ELF-1 (cell line): ENCODE data around the gene QSOX1.

Experiments
- DNase-seq: peaks from one replicate; pipeline ENCODE4 v3.0.0-alpha.2; 2016; ENCODE audit warnings: low read depth, low spot score

The QSOX1 gene

GRCh38 chr1:180150982-180151381 lies 3.7 kb upstream of the QSOX1 start:
- no peak for DNase-seq

GRCh38 chr1:180151508-180151907 lies 3.2 kb upstream of the QSOX1 start:
- DNase-seq: no peak

GRCh38 chr1:180152588-180152987 lies 2.1 kb upstream of the QSOX1 start:
- no peak for DNase-seq

GRCh38 chr1:180153032-180153431 lies 1.6 kb upstream of the QSOX1 start:
- DNase-seq: no peak

GRCh38 chr1:180154003-180154324 lies 705 bp upstream of the QSOX1 start:
- DNase-seq: no peak

GRCh38 chr1:180155182-180155682 lies 563 bp downstream of the QSOX1 start:
- DNase-seq: peak; percentile 49

- no peak for DNase-seq
Observed at GRCh38 chr1:180156201-180156600, 1.5 kb downstream of the QSOX1 start.

- DNase-seq: no peak
Observed at GRCh38 chr1:180156631-180157091, 2.0 kb downstream of the QSOX1 start.

GRCh38 chr1:180157108-180157507 lies 2.4 kb downstream of the QSOX1 start:
- DNase-seq: no peak

- no peak for DNase-seq
Observed at GRCh38 chr1:180157576-180158057, 2.9 kb downstream of the QSOX1 start.

GRCh38 chr1:180158149-180159147 lies 3.8 kb downstream of the QSOX1 start:
- DNase-seq: no peak

- no peak for DNase-seq
Observed at GRCh38 chr1:180160357-180160756, 5.7 kb downstream of the QSOX1 start.

- DNase-seq: no peak
Observed at GRCh38 chr1:180163041-180163440, 8.4 kb downstream of the QSOX1 start.

- DNase-seq: no peak
Observed at GRCh38 chr1:180165096-180165495, 10.4 kb downstream of the QSOX1 start.

- DNase-seq: no peak
Observed at GRCh38 chr1:180165509-180166435, 11.1 kb downstream of the QSOX1 start.

- DNase-seq: no peak
Observed at GRCh38 chr1:180166436-180166800, 11.7 kb downstream of the QSOX1 start.

GRCh38 chr1:180167021-180167701 lies 12.5 kb downstream of the QSOX1 start:
- DNase-seq: no peak

GRCh38 chr1:180167721-180168467 lies 13.2 kb downstream of the QSOX1 start:
- DNase-seq: peak; percentile 86

- peak; percentile 70 for DNase-seq
Observed at GRCh38 chr1:180168786-180169639, 14.3 kb downstream of the QSOX1 start.
